HUES48 (cell line): ENCODE results near the gene FUT8.
"Not testable (repeated sequence)": the region's sequence is repeated elsewhere in the genome, so short reads cannot be mapped to it uniquely, and the experiment has no call there.

ENCODE experiments used
- H3K27ac ChIP-seq: one replicate; pipeline ENCODE4 v1.7.0; 2013; ENCODE audit warnings: low read depth, low read length, inconsistent platforms
- H3K27me3 ChIP-seq: 2 replicates; pipeline ENCODE4 v1.6.1; 2013; ENCODE audit warnings: mild to moderate bottlenecking, low read length; ENCODE audit not compliant: control insufficient read depth, insufficient read depth
- H3K36me3 ChIP-seq: 2 replicates; pipeline ENCODE4 v1.6.1; 2013; ENCODE audit warnings: low read length; ENCODE audit not compliant: control insufficient read depth, insufficient read depth
- H3K4me1 ChIP-seq: 2 replicates; pipeline ENCODE4 v1.6.1; 2013; ENCODE audit warnings: mild to moderate bottlenecking, low read length; ENCODE audit not compliant: control insufficient read depth, insufficient read depth
- H3K4me3 ChIP-seq: 2 replicates; pipeline ENCODE4 v1.5.1; 2013; ENCODE audit warnings: mild to moderate bottlenecking, low read depth, low read length
- H3K9ac ChIP-seq: 2 replicates; pipeline ENCODE4 v1.6.1; 2013; ENCODE audit warnings: mild to moderate bottlenecking, low read depth, low read length, moderate library complexity
- H3K9me3 ChIP-seq: 2 replicates; pipeline ENCODE4 v1.6.1; 2013; ENCODE audit warnings: low read length; ENCODE audit not compliant: control insufficient read depth, insufficient read depth

Gene FUT8

DNA sequence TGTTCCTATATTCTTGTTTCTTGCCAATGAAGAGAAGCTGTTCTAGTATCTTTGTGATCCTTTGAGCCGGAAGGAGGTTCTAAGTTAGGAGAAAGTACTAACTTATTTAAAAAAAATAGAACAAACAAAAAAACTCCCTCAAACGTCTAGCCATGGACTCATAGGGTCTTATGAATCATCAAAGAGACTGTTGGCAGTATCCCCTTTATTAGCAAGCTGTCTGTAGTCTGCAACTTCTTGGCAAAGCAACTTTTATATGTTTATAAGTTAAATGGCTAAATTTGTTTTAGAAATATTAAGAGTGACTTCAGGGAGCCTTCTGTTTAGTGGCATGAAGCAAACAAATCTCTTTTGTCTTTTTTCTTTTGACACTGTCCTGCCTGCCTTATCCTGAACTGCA is 291.9 kb downstream of the FUT8 start:
- Histone ChIP-seq H3K9ac (no peak overlapping the region), H3K4me3 (no peak overlapping the region), H3K9me3 (no peaks in the 10 kb centered on the region), H3K36me3 (no peaks in the 10 kb centered on the region), H3K27ac (no peak overlapping the region), H3K27me3 (no peaks in the 10 kb centered on the region), H3K4me1 (peaks cover 6% of the 10 kb centered on the region; the same call in 1 of the 2 replicates)

DNA sequence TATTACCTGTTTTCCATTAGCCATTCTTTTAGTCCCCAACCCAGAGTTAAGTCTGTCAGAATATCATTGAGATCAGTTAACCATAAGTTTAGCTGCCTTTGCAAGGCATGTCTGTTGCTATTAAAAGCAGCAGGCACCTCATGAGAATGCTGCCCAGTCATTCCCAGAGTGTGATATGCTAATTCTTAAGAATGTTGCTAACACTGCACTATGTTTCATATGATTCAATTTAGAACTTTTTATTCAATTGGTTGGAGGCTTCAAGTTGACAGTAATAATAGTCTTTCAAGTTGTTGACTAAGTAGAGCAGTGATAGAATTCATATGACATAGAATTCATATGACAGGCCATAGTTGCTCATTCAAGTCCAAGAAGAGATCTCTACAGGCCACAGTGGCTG is 292.3 kb downstream of the FUT8 start:
- Histone ChIP-seq H3K4me1 (peaks cover 6% of the 10 kb centered on the region; the same call in 1 of the 2 replicates), H3K27me3 (no peaks in the 10 kb centered on the region), H3K9me3 (no peaks in the 10 kb centered on the region), H3K9ac (no peak overlapping the region), H3K4me3 (no peak overlapping the region), H3K36me3 (no peaks in the 10 kb centered on the region), H3K27ac (no peak overlapping the region)

DNA sequence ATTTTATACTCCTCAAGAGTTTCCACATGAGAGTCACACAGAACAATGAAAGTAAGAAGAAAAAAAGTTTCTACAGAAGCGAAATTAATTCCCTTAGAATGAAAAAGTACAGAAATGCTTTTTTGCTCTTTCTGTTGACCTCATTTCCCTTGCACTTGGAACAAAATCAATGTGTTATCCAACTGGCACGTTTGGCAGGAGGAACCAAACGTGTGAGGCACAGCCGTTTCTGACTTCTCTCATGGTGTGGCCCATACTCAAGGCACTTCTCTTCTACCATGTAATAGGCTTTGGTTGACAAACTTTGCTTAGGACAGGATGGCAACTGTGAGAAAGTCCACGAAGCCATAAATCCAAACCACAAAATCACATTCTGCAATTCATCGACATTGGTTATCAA is 297.0 kb downstream of the FUT8 start:
- Histone ChIP-seq H3K9me3 (no peaks in the 10 kb centered on the region), H3K27me3 (no peaks in the 10 kb centered on the region), H3K4me3 (no peak overlapping the region), H3K4me1 (no peaks in the 10 kb centered on the region), H3K27ac (no peak overlapping the region), H3K36me3 (no peaks in the 10 kb centered on the region), H3K9ac (no peak overlapping the region)

DNA sequence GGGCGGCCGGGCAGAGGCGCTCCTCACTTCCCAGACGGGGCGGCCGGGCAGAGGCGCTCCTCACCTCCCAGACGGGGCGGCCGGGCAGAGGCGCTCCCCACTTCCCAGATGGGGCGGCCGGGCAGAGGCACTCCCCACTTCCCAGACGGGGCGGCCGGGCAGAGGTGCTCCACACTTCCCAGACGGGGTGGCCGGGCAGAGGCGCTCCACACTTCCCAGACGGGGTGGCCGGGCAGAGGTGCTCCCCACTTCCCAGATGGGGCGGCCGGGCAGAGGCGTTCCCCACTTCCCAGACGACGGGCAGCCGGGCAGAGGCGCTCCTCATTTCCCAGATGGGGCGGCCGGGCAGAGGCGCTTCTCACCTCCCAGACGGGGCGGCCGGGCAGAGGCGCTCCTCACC is 304.3 kb downstream of the FUT8 start:
- H3K27ac ChIP-seq, H3K9ac ChIP-seq, H3K4me1 ChIP-seq, H3K4me3 ChIP-seq, H3K27me3 ChIP-seq, H3K36me3 ChIP-seq: not testable (repeated sequence)
- H3K9me3 ChIP-seq: peaks cover 27% of the 10 kb centered on the region

DNA sequence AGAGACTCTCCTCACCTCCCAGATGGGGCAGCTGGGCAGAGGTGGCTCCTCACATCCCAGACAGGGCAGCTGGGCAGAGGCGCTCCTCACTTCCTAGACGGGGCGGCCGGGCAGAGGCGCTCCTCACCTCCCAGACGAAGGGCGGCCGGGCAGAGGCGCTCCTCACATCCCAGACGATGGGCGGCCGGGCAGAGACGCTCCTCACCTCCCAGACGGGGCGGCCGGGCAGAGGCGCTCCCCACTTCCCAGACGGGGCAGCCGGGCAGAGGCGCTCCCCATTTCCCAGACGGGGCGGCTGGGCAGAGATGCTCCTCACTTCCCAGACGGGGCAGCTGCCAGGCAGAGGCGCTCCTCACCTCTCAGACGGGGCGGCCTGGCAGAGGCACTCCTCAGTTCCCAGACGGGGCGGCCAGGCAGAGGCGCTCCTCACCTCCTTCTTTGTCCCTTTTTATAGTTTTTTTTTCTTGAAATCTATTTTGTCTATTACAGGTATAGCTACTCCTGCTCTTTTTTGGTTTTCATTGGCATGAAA is 304.9 kb downstream of the FUT8 start:
- H3K36me3 ChIP-seq, H3K27ac ChIP-seq, H3K9ac ChIP-seq, H3K27me3 ChIP-seq, H3K4me1 ChIP-seq, H3K4me3 ChIP-seq: not testable (repeated sequence)
- H3K9me3 ChIP-seq: peaks cover 27% of the 10 kb centered on the region

DNA sequence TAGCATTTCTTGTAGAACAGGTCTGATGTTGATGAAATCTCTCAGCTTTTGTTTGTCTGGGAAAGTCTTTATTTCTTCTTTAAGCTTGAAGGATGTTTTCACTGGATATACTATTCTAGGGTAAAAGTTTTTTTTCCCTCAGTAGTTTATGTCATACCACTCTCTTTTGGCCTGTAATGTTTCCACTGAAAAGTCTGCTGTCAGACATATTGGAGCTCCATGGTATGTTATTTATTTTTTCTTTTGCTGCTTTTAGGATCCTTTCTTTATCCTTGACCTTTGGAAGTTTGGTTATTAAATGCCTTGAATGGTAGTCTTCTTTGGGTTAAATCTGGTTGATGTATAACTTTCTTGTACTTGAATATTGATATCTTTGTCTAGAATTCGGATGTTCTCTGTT is 306.1 kb downstream of the FUT8 start:
- Histone ChIP-seq H3K27ac (no peak overlapping the region), H3K4me1 (no peaks in the 10 kb centered on the region), H3K4me3 (no peak overlapping the region), H3K36me3 (no peaks in the 10 kb centered on the region), H3K9ac (no peak overlapping the region), H3K27me3 (no peaks in the 10 kb centered on the region), H3K9me3 (peaks cover 27% of the 10 kb centered on the region)

DNA sequence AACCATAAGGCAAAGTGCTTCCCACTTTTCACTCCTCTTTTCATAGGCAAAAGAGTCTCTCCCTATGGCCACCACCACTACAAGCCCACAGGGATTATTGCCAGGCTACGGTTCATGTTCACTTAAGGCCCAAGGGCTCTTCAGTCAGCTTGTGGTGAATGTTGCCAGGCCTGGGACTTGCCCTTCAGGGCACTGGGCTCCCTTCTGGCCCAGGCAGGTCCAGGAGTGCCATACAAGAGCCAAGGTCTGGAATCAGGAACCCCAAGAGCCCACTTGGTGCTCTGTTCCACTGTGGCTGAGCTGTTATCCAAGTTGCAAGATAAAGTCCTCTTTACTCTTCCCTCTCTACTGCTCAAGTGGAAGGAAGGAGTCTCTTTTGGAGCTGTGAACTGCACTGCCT is 307.6 kb downstream of the FUT8 start:
- H3K27me3 ChIP-seq: no peaks in the 10 kb centered on the region
- no peaks in the 10 kb centered on the region for H3K4me1 ChIP-seq
- H3K27ac ChIP-seq: no peak overlapping the region
- H3K36me3 ChIP-seq: no peaks in the 10 kb centered on the region
- H3K9ac ChIP-seq: no peak overlapping the region
- no peak overlapping the region for H3K4me3 ChIP-seq
- peaks cover 21% of the 10 kb centered on the region for H3K9me3 ChIP-seq

DNA sequence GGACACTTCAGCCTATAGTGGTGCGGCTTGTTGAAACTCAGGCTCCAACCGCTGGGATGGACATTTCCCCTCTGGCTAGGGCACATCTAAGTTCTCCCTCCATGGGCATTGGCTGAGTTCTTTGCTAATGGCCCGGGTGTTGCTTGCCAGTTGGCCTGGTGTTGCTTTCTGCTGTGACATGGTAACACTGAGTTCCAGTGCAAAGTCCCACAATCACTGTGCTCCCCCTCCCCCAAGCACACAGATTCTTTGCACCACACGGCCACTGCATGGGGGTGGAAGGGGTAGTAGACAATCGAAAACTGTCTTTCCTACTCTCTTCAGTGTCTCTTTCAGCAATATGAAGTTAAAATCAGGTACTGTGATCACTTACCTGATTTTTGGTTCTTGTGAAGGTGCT is 308.2 kb downstream of the FUT8 start:
- no peaks in the 10 kb centered on the region for H3K27me3 ChIP-seq
- no peaks in the 10 kb centered on the region for H3K36me3 ChIP-seq
- no peak overlapping the region for H3K9ac ChIP-seq
- no peaks in the 10 kb centered on the region for H3K4me1 ChIP-seq
- peaks cover 16% of the 10 kb centered on the region for H3K9me3 ChIP-seq
- H3K4me3 ChIP-seq: no peak overlapping the region
- no peak overlapping the region for H3K27ac ChIP-seq

DNA sequence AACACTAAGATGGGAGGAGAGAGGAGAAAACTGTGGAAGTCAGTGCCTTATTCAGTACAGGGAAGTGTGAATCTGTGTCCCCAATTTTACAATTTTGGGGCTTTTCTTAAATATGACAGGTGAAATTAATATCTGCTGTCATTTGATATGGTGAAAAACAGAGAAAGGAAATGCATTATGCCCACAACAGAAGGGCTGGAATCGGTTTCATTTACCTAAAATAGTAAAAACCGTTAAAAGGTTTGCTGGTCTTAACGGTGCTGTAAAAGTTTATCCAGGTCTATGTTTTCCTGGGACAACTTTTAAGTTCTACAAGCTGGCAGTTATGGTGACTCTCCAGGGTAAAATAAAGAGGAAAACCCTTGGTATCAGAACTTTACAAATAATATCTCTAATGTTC is 310.8 kb downstream of the FUT8 start:
- H3K9me3 ChIP-seq: peaks cover 9% of the 10 kb centered on the region; the same call in 1 of the 2 replicates
- no peak overlapping the region for H3K4me3 ChIP-seq
- H3K27me3 ChIP-seq: no peaks in the 10 kb centered on the region
- no peaks in the 10 kb centered on the region for H3K36me3 ChIP-seq
- no peak overlapping the region for H3K27ac ChIP-seq
- no peaks in the 10 kb centered on the region for H3K4me1 ChIP-seq
- no peak overlapping the region for H3K9ac ChIP-seq

DNA sequence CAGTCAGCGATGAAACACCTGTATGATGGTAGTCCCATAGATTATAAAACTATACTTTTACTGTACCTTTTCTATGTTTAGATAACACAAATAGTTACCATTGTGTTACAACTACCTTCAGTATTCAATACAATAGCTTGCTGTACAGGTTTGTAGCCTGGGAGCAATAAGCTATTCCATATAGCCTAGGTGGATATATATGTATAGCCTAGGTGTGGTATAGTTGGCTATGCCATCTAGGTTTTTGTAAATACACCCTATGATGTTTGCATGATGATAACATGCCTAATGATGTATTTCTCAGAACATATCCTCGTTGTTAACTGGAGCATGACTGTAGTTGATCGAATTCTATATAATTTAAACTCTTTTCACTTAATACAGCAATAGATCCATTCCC is 316.1 kb downstream of the FUT8 start:
- no peak overlapping the region for H3K27ac ChIP-seq
- H3K27me3 ChIP-seq: no peaks in the 10 kb centered on the region
- H3K9ac ChIP-seq: no peak overlapping the region
- no peaks in the 10 kb centered on the region; the same call in 1 of the 2 replicates for H3K4me1 ChIP-seq
- no peak overlapping the region for H3K4me3 ChIP-seq
- peaks cover 4% of the 10 kb centered on the region; the same call in 1 of the 2 replicates for H3K9me3 ChIP-seq
- H3K36me3 ChIP-seq: no peaks in the 10 kb centered on the region

DNA sequence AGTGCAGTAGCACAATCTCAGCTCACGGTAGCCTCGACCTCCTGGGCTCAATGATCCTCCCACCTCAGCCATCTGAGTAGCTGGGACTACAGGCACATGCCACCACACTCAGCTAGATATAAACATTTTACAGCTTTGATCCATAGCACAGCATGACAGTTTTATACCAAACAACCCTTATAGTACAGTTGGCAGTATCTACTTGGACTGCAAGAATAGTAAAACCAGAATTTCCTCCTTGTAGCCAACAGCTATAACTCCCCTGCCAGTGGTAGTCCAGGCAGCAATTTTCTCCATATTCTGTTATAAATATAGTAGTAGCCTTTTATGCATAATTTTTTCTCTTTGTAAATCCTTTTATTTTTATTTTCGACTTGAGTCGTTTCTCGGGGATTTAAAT is 317.0 kb downstream of the FUT8 start:
- Histone ChIP-seq H3K9ac (no peak overlapping the region), H3K4me3 (no peak overlapping the region), H3K4me1 (no peaks in the 10 kb centered on the region; the same call in 1 of the 2 replicates), H3K27me3 (no peaks in the 10 kb centered on the region), H3K27ac (no peak overlapping the region), H3K36me3 (no peaks in the 10 kb centered on the region), H3K9me3 (peaks cover 4% of the 10 kb centered on the region; the same call in 1 of the 2 replicates)
